Osteoblast (primary cell): ENCODE data around the gene PBX4. TPM values are rescaled to one million over a fixed set of nuclear protein-coding genes. Genes with fewer than 3 reads are reported as not detected.

Source experiments
- DNase-seq: peaks from one replicate; pipeline ENCODE4 v3.0.0; 2011; ENCODE audit warnings: low spot score, mixed read lengths; ENCODE audit not compliant: insufficient read length; ENCODE audit errors: missing footprints
- H2AFZ ChIP-seq: 2 replicates; pipeline ENCODE4 v1.6.0; 2011; ENCODE audit warnings: mild to moderate bottlenecking, low read length
- H3K27ac ChIP-seq: 2 replicates; pipeline ENCODE4 v1.5.1; 2011; ENCODE audit warnings: mild to moderate bottlenecking, low read depth, low read length, moderate library complexity
- H3K27me3 ChIP-seq: 2 replicates; pipeline ENCODE4 v1.6.0; 2012; ENCODE audit warnings: mild to moderate bottlenecking, control low read depth, inconsistent platforms, low read length, moderate library complexity; ENCODE audit not compliant: insufficient read depth
- H3K36me3 ChIP-seq: 2 replicates; pipeline ENCODE4 v1.5.1; 2011; ENCODE audit warnings: mild to moderate bottlenecking, low read length, control low read depth, moderate library complexity; ENCODE audit not compliant: insufficient read depth
- H3K4me1 ChIP-seq: 2 replicates; pipeline ENCODE4 v1.5.1; 2011; ENCODE audit warnings: mild to moderate bottlenecking, low read length, control low read depth, moderate library complexity; ENCODE audit not compliant: insufficient read depth
- H3K4me2 ChIP-seq: 2 replicates; pipeline ENCODE4 v1.6.0; 2011; ENCODE audit warnings: mild to moderate bottlenecking, low read length; ENCODE audit not compliant: insufficient read depth
- H3K4me3 ChIP-seq: fragments of 200-600 bp; sonication (generic); 3 replicates; pipeline ENCODE4 v1.5.1; 2012; ENCODE audit warnings: mild to moderate bottlenecking, low read length, inconsistent platforms; ENCODE audit not compliant: insufficient read depth
- H3K79me2 ChIP-seq: 2 replicates; pipeline ENCODE4 v1.6.0; 2012; ENCODE audit warnings: mild to moderate bottlenecking, low read length, control low read depth, inconsistent platforms; ENCODE audit not compliant: insufficient read depth
- H3K9me3 ChIP-seq: 2 replicates; pipeline ENCODE4 v1.5.1; 2011; ENCODE audit warnings: low read depth, low read length, control low read depth
- H4K20me1 ChIP-seq: 2 replicates; pipeline ENCODE4 v1.6.0; 2012; ENCODE audit warnings: mild to moderate bottlenecking, low read length, control low read depth; ENCODE audit not compliant: insufficient read depth
- total RNA-seq: library from RNA; depleted of rRNA; stranded (reverse); fragments of >200 nt; gene quantifications from 2 replicates; pipeline ENCODE4 v1.2.3, GENCODE V29; 2012
- TF ChIP-seq, protein P1 (sequence below): IDR thresholded peaks from 2 replicates; pipeline ENCODE4 v1.5.1; 2011; ENCODE audit warnings: mild to moderate bottlenecking, low read depth, low read length, moderate library complexity; ENCODE audit errors: extremely low read depth

The PBX4 gene
- total RNA-seq, 1 donor: 0.36 TPM

DNA sequence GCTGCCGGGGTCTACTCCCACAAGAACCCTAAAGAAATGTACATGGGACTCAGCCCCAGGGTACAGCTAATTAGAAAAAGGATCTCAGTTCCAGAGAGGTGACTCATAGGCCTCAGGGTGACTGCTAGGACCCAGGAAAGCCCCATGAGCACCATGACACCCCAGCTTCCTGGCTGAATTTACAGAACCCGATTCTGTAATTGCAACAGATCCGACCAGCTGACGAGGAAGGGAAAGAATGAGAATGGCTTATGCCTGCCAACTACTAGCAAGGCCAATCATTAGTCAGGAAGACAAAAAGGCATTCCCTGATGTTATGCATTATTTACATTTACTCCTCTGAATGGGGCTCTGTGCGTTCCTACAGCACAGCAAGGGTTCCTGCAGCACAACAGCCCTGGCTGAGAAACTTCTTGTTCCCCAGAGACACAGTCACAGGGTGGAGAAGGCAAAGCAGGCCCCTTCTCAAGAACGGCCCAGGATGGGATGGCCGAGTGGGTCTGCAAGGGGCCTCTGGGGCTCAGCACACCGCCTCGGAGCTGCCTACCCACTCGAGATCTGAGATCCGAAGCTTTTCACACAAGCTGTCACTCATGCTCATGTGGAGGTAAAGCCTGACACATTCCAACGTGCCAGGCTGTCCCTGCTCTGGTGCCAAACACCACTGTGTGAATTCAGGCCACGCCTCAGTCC, 27.2 kb downstream of the PBX4 start:
- Histone ChIP-seq H3K9me3 (no peaks in the 10 kb centered on the region), H3K79me2 (no peaks in the 10 kb centered on the region), H4K20me1 (no peaks in the 10 kb centered on the region), H3K4me3 (no peak overlapping the region), H3K4me1 (peaks cover 23% of the 10 kb centered on the region), H3K36me3 (no peaks in the 10 kb centered on the region), H2AFZ (peak overlapping the region; percentile 89), H3K27me3 (no peaks in the 10 kb centered on the region), H3K4me2 (peak overlapping the region; percentile 67), H3K27ac (peak overlapping the region; percentile 65)
- DNase-seq: peak; percentile 95
- TF ChIP-seq, protein P1, sequence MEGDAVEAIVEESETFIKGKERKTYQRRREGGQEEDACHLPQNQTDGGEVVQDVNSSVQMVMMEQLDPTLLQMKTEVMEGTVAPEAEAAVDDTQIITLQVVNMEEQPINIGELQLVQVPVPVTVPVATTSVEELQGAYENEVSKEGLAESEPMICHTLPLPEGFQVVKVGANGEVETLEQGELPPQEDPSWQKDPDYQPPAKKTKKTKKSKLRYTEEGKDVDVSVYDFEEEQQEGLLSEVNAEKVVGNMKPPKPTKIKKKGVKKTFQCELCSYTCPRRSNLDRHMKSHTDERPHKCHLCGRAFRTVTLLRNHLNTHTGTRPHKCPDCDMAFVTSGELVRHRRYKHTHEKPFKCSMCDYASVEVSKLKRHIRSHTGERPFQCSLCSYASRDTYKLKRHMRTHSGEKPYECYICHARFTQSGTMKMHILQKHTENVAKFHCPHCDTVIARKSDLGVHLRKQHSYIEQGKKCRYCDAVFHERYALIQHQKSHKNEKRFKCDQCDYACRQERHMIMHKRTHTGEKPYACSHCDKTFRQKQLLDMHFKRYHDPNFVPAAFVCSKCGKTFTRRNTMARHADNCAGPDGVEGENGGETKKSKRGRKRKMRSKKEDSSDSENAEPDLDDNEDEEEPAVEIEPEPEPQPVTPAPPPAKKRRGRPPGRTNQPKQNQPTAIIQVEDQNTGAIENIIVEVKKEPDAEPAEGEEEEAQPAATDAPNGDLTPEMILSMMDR: no peak

DNA sequence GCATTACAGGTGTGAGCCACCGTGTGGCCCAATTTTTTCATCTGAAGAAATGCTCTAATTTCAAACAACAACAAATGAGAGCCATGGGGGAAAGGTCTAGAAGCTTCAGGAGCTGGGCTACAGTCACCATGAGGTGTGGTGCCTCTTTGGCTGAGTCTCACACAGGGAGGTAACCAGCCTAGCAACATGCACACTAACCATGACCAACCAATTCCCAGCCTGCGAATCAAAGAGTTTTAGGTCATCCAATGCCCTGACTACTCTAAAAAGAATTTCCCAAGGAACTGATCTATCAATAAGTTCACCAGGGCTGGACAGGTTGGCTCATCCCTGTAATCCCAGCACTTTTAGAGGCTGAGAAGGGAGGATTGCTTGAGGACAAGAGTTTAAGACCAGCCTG, 29.9 kb downstream of the PBX4 start:
- peaks cover 12% of the 10 kb centered on the region for H3K4me1 ChIP-seq
- H2AFZ ChIP-seq: no peak overlapping the region
- H3K27ac ChIP-seq: no peak overlapping the region
- H3K79me2 ChIP-seq: no peaks in the 10 kb centered on the region
- TF ChIP-seq, protein P1: no peak
- H3K4me2 ChIP-seq: no peak overlapping the region
- H3K9me3 ChIP-seq: no peaks in the 10 kb centered on the region
- H3K4me3 ChIP-seq: no peak overlapping the region
- H3K27me3 ChIP-seq: no peaks in the 10 kb centered on the region
- no peaks in the 10 kb centered on the region for H3K36me3 ChIP-seq
- DNase-seq: peak; percentile 30
- H4K20me1 ChIP-seq: no peaks in the 10 kb centered on the region

DNA sequence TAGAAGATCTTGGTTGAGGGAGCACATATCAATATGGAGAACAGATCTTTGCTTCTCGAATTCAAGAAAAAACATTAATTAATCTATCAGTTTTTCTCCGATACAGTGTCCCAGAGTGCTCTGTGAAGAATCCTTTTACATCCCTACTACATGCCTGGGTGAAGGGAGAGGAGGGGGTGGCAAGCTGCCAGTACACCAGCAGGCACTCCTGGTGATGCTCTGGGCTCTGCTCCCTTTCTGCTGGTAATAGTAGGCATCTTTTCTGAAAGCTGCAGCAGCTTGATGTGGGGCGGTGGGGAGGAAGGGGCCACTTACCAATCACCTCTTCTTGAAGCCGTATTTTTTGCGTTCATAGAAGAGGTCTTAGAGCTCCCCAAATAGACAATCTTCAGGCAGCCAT, 30.7 kb downstream of the PBX4 start:
- Histone ChIP-seq H2AFZ (no peak overlapping the region), H3K79me2 (no peaks in the 10 kb centered on the region), H3K4me1 (peaks cover 12% of the 10 kb centered on the region), H3K4me2 (no peak overlapping the region), H3K4me3 (no peak overlapping the region), H3K27ac (no peak overlapping the region), H4K20me1 (no peaks in the 10 kb centered on the region), H3K27me3 (no peaks in the 10 kb centered on the region), H3K36me3 (no peaks in the 10 kb centered on the region), H3K9me3 (no peaks in the 10 kb centered on the region)
- TF ChIP-seq, protein P1: no peak
- peak; percentile 59 for DNase-seq

DNA sequence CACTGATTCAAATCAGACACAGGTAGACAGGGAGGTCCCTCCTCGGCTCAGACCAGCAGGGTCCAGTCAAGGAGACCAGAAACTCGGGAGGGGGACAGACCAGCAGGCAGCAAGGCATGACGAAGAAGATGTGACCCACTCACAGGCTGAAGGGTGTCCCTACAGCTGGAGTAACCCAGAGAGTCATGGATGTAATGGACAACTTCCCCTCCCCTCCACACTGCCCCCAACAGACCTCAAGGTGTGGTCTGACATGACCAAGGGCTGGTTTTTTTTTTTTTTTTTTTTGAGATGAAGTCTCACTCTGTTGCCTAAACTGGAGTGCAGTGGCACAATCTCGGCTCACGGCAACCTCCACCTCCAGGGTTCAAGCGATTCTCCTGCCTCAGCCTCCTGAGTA, 34.1 kb downstream of the PBX4 start:
- TF ChIP-seq, protein P1: no peak
- H4K20me1 ChIP-seq: no peaks in the 10 kb centered on the region
- no peaks in the 10 kb centered on the region for H3K79me2 ChIP-seq

More for the DNA sequence above, 34.1 kb downstream of the PBX4 start:
- no peaks in the 10 kb centered on the region for H3K4me1 ChIP-seq
- H3K9me3 ChIP-seq: no peaks in the 10 kb centered on the region
- no peaks in the 10 kb centered on the region for H3K36me3 ChIP-seq
- no peak overlapping the region for H3K27ac ChIP-seq
- H2AFZ ChIP-seq: no peak overlapping the region
- DNase-seq: no peak
- H3K4me3 ChIP-seq: no peak overlapping the region
- no peak overlapping the region for H3K4me2 ChIP-seq
- H3K27me3 ChIP-seq: no peaks in the 10 kb centered on the region
